Measurements from ENCODE around the gene PARL.
A peak's percentile ranks its signal among the peaks of the same experiment; 100 is the strongest.
"Not testable (repeated sequence)": the region's sequence is repeated elsewhere in the genome, so short reads cannot be mapped to it uniquely, and the experiment has no call there.

The PARL gene

DNA sequence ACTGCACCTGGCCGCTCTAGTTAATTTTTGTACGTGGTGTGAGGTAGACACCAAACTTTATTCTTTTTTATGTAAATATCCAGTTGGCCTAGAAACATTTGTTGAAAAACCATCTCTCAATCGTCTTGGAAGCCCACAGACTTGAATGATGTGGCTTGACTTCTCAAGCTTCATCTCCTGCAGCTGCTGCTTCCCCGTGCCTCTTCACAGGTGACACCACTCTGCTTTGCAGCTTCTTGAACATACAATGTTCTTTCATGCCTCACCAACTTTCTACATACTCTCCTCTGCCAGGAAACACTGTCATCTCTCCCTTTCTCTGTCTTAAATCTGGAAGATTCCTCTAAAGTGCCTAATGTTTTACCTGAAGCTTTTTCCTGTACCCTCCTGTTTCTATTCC lies 94.9 kb downstream of the PARL start:
- H3K27ac ChIP-seq: no peak overlapping the region
- TF ChIP-seq, protein P1, sequence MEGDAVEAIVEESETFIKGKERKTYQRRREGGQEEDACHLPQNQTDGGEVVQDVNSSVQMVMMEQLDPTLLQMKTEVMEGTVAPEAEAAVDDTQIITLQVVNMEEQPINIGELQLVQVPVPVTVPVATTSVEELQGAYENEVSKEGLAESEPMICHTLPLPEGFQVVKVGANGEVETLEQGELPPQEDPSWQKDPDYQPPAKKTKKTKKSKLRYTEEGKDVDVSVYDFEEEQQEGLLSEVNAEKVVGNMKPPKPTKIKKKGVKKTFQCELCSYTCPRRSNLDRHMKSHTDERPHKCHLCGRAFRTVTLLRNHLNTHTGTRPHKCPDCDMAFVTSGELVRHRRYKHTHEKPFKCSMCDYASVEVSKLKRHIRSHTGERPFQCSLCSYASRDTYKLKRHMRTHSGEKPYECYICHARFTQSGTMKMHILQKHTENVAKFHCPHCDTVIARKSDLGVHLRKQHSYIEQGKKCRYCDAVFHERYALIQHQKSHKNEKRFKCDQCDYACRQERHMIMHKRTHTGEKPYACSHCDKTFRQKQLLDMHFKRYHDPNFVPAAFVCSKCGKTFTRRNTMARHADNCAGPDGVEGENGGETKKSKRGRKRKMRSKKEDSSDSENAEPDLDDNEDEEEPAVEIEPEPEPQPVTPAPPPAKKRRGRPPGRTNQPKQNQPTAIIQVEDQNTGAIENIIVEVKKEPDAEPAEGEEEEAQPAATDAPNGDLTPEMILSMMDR (conservative IDR thresholded peaks at IDR 0.05): no peak

DNA sequence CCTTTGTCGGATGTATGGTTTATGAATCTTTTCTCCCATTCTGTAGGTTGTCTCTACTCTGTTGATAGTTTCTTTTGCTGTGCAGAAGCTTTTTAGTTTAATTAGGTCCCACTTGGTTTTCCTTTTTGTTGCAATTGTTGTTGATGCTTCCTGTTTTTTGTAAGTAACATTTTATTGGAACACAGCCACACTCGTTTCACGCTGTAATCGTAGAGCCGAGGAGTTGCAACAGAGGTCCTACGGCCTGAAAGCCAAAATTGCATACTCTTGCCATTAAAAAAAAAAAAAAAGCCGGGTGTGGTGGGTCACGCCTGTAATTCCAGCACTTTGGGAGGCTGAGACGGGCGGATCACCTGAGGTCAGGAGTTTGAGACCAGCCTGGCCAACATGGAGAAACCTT lies 100.2 kb downstream of the PARL start:
- H3K27ac ChIP-seq: not testable (repeated sequence)

DNA sequence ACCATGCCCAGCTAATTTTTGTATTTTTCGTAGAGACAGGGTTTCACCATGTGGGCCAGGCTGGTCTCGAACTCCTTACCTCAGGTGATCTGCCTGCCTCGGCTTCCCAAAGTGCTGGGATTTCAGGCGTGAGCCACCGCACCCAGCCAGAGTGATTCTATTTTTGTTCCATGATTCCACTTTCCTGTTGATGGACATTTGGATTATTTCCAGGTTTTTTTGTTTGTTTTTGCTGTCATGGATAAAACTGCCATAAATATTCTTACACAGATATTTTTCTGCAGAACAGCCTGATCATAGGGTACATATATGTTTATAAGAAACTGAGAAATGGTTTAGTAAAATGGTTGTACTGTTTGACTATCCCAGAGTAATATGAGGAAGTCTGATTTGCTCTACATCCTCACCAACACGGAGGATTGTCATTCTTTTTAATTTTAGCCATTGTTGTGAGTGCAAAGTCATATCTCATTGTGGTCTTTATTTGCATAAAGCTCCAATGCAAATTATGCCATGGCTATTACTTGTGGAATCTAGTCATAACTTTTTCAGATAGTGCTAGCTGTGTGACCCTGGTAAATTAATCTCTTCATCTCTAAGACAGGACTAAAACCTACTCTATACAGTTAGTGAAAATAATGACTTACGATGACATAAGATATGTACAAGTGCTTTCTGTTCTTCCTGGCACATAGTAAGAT lies 102.0 kb downstream of the PARL start:
- H3K27ac ChIP-seq: peak overlapping the region; percentile 42; the same call in 1 of the 2 replicates
- TF ChIP-seq, protein P1 (conservative IDR thresholded peaks at IDR 0.05): no peak

DNA sequence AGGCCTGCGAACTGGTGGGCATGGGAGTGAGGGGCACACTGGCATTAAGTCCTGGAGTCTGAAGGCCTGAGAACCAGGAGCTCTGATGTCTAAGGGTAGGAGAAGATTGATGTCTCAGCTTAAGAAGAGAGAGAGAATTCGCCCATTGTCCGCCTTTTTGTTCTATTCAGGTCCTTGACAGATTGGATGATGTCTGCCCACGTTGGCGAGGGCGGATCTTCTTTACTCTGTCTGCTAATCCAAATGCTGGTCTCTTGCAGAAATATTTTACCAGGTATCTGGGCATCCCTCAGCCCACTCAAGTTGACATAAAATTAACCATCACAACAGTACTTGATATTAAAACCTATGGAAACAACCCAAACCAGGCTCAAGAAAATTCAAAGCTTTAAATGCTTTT lies 103.4 kb downstream of the PARL start:
- TF ChIP-seq, protein P1 (conservative IDR thresholded peaks at IDR 0.05): no peak
- no peak overlapping the region for H3K27ac ChIP-seq

DNA sequence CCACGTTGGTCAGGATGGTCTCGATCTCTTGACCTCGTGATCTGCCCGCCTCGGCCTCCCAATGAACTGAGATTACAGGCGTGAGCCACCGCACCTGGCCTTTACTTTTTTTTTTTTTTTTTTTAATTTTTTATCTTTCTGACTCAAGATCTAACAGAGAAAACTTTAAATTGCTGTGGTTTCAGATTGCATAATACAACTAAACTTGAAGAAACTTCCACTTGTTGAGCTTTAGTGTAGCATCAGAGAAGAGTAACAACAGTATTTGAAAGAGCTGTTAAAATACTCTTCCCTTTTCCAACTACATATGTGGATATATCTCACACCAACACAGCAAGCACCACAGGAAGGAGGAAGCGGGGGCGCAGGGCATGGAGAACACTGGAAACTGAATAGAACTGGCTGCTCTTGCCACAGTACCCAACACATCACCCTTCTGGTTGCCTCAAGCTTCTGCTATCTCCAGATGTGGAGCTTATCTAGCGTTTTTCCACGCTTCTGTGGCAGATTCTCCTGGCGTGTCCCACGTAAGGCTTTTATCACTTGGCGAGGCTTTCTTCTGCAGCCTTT lies 104.7 kb downstream of the PARL start:
- no peak overlapping the region for H3K27ac ChIP-seq

More for the DNA sequence above, 104.7 kb downstream of the PARL start:
- TF ChIP-seq, protein P1 (conservative IDR thresholded peaks at IDR 0.05): no peak

Measured in VCaP (cell line).